ENCODE data around the gene ARID3A.

Gene ARID3A

GRCh38 chr19:998064-998463 is 72.2 kb downstream of the ARID3A start:
- FAIRE-seq (no peak), DNase-seq (ENCODE audit: insufficient read length, low spot score) (no peak)

GRCh38 chr19:999379-999719 is 73.5 kb downstream of the ARID3A start:
- DNase-seq (ENCODE audit: insufficient read length, low spot score) = no peak

GRCh38 chr19:1000095-1000494 is 74.3 kb downstream of the ARID3A start, which contains the start of gene GRIN3B:
GRIN3B (plus strand) TSS chr19:1000419; CDS start chr19:1000438, 19 bp downstream.
- peak; percentile 88 for DNase-seq (ENCODE audit: insufficient read length, low spot score)
- FAIRE-seq = no peak

More at GRCh38 chr19:999379-999719, 73.5 kb downstream of the ARID3A start:
- FAIRE-seq = no peak

- DNase-seq (ENCODE audit: insufficient read length, low spot score) = no peak
- no peak for FAIRE-seq
These were observed 75.0 kb downstream of the ARID3A start for GRCh38 chr19:1000591-1001537.

DNA sequence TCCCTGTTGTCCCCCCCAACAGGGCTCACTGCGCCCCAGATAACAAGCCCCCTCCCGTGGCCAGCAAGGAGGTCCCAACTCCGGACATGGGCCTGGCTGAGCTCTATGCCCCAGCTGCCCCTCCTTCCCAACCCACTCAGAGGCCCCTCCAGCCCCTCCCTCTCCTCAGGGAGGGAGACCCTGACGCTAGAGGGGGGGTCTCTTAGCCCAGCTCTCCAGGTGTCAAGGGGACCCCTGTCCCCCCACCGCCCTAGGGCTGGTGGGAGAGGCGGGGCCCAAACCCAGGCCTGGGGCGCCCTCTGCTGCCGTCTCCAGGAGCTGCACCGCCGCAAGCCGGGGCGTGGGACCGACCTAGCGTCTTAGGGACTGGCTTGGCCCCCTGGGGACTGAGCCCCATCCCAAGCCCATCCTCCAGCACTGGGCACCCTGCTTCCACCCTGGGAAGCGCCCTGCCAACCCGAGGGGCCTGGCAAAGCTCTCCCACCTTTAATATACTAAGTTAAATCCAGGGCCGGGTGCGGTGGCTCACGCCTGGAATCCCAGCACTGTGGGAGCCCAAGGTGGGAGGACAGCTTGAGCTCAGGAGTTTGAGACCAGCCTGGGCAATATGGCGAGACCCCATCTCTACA is 75.8 kb downstream of the ARID3A start:
- FAIRE-seq = no peak

GRCh38 chr19:1002600-1002999 is 76.8 kb downstream of the ARID3A start:
- DNase-seq (ENCODE audit: insufficient read length, low spot score) (no peak), FAIRE-seq (no peak)

More for the DNA sequence above, 75.8 kb downstream of the ARID3A start:
- DNase-seq (ENCODE audit: insufficient read length, low spot score) = peak; percentile 97

GRCh38 chr19:1003283-1003682 is 77.4 kb downstream of the ARID3A start:
- FAIRE-seq (no peak), DNase-seq (ENCODE audit: insufficient read length, low spot score) (no peak)

- DNase-seq (ENCODE audit: insufficient read length, low spot score) (no peak), FAIRE-seq (no peak)
These were observed 78.5 kb downstream of the ARID3A start for GRCh38 chr19:1004204-1004802.

DNA sequence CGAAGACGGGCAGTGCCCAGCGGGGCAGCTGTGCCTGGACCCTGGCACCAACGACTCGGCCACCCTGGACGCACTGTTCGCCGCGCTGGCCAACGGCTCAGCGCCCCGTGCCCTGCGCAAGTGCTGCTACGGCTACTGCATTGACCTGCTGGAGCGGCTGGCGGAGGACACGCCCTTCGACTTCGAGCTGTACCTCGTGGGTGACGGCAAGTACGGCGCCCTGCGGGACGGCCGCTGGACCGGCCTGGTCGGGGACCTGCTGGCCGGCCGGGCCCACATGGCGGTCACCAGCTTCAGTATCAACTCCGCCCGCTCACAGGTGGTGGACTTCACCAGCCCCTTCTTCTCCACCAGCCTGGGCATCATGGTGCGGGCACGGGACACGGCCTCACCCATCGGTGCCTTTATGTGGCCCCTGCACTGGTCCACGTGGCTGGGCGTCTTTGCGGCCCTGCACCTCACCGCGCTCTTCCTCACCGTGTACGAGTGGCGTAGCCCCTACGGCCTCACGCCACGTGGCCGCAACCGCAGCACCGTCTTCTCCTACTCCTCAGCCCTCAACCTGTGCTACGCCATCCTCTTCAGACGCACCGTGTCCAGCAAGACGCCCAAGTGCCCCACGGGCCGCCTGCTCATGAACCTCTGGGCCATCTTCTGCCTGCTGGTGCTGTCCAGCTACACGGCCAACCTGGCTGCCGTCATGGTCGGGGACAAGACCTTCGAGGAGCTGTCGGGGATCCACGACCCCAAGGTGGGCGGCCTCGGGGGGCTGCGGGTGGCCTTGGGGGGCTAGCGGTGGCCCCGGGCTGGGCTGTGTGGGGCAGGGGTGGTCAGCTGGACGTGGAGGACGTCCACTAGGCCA is 79.2 kb downstream of the ARID3A start:
- no peak for DNase-seq (ENCODE audit: insufficient read length, low spot score)
- no peak for FAIRE-seq

DNA sequence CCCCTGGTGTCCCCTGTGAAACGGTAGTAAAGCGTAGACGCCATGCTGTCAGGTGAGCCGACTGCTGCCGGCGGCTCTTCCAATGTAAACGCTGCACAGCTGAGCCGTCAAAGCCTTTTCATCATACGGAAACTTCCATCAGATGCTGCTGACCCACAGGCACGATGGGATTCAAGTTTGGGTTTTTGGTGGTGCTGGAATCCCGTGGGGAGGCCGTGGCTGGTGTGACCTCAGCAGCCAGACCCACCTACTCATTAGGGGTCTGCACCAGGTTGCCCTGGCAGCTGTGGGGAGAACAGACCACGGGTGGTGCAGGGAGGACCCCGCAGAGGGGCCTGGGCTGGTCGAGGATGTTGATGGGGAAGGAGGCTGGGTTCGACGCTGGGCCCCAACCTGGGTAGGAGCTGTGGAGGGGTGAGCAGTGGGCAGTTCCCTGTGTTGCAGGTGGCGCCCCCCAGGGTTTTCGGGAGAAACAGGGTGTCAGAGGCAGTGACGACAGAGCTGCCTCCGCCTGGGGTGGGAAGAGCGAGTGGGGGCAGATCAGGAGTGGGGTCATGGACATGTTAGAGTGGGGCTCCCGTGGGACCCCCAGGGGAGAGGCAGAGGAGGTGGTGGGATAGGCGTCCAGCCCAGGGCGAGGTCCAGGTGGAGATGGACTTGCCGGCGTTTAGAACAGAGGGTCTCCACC is 81.0 kb downstream of the ARID3A start:
- no peak for DNase-seq (ENCODE audit: insufficient read length, low spot score)
- no peak for FAIRE-seq

DNA sequence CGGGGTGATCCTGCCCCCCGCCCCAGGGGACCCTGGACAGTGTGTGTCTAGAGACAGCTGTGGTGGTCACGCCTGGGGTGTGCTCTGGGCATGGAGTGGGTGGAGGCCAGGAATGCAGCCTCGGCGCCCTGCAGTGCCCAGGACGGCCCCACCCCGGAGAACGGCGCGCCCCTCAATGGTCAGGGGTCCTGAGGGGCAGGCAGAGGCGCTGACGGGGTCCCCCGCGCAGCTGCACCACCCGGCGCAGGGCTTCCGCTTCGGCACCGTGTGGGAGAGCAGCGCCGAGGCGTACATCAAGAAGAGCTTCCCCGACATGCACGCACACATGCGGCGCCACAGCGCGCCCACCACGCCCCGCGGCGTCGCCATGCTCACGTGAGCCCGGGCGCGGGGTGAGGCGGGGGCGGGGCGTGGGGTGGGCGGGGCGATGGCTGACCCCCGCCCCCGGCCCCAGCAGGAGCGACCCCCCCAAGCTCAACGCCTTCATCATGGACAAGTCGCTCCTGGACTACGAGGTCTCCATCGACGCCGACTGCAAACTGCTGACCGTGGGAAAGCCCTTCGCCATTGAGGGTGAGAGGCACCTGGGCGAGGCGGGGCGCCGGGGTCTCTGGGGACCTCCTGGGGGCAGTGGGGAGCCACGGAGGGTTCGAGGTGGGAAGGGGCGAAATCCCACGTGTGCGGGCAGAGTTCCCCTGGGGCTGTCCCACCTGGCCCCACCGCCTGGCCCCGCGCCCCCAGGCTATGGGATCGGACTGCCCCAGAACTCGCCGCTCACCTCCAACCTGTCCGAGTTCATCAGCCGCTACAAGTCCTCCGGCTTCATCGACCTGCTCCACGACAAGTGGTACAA is 81.8 kb downstream of the ARID3A start:
- no peak for DNase-seq (ENCODE audit: insufficient read length, low spot score)
- FAIRE-seq = no peak

GRCh38 chr19:1008268-1009040 is 82.6 kb downstream of the ARID3A start:
- no peak for FAIRE-seq
- no peak for DNase-seq (ENCODE audit: insufficient read length, low spot score)

GRCh38 chr19:1009041-1009980 is 83.5 kb downstream of the ARID3A start:
- no peak for DNase-seq (ENCODE audit: insufficient read length, low spot score)
- FAIRE-seq = no peak

GRCh38 chr19:1009981-1010538 is 84.2 kb downstream of the ARID3A start:
- no peak for FAIRE-seq
- no peak for DNase-seq (ENCODE audit: insufficient read length, low spot score)

DNA sequence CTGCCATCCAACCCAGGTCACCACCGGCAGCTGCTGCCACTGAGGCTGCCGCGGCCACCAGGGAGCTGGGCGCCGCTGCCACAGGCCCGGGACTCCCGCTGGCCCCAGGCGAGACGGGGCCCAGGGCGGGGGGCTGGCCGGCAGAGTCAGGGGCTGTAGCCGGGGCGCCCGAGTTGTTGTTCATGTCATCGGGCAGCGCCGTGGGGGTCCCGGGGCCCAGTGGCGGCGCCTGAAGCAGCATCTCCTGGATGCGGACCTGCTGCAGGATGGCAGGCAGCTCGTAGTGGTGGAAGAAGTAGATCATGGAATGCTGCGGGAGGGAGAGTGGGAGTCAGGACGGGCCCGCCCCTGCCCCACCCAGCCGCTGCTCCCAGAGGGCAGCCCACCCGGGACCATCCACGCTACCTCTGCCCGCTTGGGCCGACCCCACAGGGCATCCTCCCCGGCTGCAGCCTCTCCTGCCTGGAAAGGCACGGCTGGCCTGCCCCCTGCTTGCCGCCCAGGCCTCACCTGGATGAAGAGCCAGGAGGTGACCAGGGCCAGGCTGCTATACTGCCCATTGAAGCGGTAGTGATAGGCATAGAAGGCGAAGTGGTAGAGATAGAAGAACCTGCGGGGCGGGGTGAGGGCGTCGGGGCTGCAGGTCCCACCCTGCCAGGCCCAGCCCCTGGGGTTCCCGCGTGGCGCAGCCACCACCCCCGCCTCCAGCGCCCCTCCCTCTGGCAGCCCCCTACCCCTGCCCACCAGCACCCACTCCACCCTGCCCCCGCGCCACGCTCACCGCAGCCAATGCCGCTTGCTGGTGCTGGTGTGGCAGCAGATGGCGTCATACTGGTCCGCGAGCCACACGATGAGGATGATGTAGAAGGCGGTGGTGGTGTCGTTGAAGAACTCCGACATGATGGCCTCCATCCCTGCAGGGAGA is 85.0 kb downstream of the ARID3A start:
- DNase-seq (ENCODE audit: insufficient read length, low spot score) = no peak
- no peak for FAIRE-seq

GRCh38 chr19:1011831-1012333 is 86.0 kb downstream of the ARID3A start:
- DNase-seq (ENCODE audit: insufficient read length, low spot score) (no peak), FAIRE-seq (no peak)
